Lung microvascular endothelial cell (primary cell): ENCODE data around the gene ALDH4A1. TPM values are rescaled to one million over a fixed set of nuclear protein-coding genes. Genes with fewer than 3 reads are reported as not detected.

Source experiments
- DNase-seq, 2 donors: peaks; one replicate each; pipeline versions ENCODE4 v3.0.0 to v3.0.0-alpha.2; 2010; ENCODE audit warnings: low read depth in 2 of 2
- total RNA-seq: library from RNA; depleted of rRNA; stranded (reverse); fragments of >200 nt; gene quantifications from 2 replicates; pipeline ENCODE4 v1.2.1, GENCODE V29; 2014

Gene ALDH4A1
- 11.8 and 14.7 TPM in 2 replicates for total RNA-seq

DNA sequence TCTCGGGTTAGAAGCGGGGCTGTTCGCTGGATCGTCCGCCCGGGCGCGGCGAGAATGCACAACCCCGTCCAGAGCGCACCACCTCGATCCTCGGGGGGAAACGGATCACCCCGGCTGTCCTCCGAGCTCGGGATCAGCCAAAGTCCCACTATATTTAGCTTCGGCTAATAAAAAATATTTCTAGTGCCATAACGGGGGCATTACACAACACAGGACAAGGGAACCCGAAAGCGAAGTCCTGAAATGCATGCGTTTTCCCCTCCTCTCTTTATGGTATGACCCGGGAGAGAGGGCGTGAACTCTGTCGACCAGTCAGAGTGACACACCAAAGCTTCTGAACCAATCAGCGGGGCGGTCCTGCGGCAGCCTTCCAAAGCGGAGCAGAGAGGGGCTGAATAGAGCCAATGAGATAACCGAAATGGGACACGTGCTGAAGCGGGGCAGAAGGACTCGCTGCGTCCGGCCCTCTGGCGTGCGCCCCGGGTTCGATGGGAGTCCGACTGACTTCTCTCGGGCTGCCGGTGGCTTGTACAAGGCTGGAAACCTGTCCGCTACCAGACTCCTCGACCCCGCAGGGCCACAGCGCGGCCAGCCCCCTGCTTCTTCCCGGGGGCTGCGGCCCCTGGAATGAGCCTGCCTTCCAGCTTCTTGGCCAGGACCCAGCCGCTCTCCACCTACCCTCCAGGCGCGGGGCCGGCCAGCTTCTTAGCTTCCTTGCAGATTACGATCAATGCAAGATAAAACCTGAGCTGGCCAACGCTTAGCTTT lies at the start of gene ALDH4A1:
Gene ALDH4A1 (minus strand): TSS at position 33 of the 768 bp plus-strand sequence. CDS start 32 bp downstream, at position 1.
- peak; percentile 97 to 99 for DNase-seq

DNA sequence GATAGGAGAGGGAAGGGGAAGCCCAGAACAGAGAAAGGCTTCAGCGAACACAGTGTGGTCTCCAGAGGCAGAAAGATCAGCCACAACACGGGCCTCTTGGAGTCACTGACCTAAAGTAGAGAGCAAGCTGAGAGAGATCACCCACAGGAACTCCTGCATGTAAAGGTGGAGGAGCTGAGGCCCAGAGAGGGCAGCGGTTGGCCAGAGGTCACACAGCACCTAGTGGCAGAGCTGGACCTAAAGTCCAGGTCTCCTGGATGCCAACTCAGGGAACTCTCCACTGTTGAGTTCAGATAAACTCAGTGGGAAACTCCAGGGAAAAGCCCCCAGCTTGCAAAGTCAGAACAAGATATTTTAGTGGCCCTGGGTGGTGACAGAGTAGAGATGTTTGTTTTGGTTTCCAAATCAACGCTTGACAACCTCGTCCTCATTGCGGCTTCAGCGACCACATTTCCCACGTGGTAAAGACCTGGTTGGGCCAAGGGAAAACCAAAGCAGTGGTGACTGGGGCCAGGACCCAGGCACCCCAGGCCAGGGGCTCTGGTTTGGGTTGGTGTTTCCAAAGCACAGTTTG lies 49.5 kb upstream of the ALDH4A1 start:
- DNase-seq: peak in 1 of 2 donors; percentile 51

DNA sequence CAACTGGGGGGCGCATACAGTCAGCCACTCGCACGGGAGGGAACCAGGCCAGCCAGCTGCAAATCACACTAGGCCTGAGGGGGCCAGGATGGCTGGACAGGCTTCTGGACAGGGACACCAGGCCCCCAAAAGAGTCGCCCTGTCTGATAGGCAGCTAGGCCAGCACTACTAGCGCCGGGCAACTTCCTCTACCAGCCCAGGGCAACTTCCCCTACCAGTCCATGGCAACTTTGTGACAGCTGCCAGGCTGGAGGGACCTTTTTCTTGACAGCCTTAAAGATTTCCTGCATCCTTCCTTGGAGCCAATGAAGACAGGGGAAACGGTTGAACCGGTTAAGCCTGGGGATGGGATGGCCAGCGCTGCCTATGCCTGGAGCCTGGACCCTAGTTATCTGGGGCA lies 49.1 kb upstream of the ALDH4A1 start:
- DNase-seq: no peak

- no peak for DNase-seq
Measured at GRCh38 chr1:18950401-18951026, 48.2 kb upstream of the ALDH4A1 start.

- peak; percentile 45 to 75 for DNase-seq
Measured at GRCh38 chr1:18949686-18950400, 47.5 kb upstream of the ALDH4A1 start.

- peak; percentile 60 to 71 for DNase-seq
Measured at GRCh38 chr1:18948913-18949685, 46.7 kb upstream of the ALDH4A1 start.

DNA sequence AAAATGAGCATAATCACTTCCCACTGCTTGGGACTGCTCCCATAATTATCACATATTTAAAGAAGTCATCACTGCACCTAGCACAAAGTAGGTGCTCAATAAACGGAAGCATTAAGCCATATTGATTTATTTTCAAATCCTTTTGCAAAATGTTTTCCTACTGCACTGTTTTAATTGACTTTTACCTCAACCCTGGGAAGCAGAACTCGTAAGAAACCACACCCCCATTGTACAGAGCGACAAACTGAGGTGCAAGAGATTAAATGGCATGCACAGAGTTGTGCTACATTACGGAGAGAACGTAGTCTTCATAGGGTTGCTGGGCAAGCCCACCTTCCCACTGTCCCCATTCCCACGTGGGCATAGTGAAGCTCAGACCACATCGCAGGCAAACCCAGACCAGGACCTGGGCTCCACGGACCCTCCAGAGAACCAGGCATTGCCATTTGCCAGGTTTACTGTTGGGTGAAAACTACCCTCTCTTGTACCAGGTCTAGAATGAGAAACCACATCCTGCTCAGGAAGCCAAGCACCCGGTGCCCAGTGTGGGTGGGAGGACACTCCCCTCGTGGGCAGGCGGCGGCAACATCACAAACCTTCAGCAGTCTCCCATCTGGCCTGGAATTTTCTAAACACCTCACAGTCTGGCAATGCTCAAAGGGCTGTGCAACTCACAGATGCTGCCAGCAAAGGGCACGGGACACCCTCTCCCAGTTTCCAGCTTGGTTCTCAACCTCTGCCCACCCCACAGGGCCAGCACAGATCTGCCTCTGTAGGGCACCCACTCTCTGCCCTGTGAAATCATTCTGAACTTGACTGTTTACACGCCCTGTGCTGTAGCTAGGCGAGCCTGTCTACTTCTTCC lies 45.9 kb upstream of the ALDH4A1 start:
- DNase-seq: no peak

DNA sequence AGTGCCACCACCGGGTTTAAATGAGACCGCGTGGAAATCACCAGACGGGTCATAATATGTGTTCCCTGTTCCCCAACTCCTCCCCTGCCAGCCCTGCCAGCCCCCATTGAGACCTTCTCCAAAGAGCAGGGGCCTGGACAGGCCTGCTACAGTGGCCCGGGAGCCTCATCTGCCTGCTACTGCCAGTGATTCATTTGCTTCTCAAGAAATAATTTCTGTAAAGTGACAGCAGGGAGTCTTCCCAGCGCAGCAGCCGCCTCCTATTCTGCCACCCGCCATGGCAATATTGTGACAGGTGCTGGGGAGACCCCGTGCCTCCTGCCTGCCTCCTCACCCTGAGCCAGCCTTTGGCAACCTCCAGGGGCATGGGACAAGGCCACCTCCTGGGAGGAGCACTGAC lies 45.2 kb upstream of the ALDH4A1 start:
- DNase-seq: no peak

DNA sequence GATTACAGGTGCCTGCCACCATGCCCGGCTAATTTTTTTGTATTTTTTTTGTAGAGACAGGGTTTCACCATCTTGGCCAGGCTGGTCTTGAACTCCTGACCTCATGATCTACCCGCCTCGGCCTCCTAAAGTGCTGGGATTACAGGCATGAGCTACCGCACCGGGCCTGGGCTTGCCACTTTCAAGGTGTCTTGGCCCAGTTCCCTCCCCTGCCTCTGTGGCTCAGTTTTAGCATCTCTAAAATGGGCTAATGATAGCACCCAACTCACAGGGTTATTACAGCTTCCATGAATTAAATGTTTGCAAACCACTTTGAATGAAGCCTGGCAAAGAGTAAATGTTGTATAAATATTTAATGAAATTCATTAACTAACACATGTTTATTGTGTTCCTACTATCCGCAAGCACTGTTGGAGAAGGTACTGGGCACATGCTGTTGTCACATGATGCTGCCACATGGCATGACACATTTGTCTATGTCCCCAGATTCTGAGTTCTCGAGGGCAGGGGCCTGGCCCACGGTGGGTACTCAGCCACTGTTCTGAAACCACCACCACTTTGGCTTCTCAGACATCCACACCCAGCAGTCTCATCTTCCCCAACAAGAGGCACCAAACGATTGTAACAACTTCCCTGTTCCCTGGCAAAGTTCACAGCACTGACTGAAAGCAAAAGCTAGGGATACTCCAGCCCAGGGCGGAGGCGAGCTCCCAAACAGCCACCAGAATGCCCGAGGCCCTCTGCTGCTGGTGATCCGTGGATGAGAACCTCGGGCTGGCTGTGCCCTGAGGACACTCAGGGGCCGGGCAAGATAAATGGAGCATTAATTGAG lies 44.4 kb upstream of the ALDH4A1 start:
- no peak for DNase-seq

DNA sequence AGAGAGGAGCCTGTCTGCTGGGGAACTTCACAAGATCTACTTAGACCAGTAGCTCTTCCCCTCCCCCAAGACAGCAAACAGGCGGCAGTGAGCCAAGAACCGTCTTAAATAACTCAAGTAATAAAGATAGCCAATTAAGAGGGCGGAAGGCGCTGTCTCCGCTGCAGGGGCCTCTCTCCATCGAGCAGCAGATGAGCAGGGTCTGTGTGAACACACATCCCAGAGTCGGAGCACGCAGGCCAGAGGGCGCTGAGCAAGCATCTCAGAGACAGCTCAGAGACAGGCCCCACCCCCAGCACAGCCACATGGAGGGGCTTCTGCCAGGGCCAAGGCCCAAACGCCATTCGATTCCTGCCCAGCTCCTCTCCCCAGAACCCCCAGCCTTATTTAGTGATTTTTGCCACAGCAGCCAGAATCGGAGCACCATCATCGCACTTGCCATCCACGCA lies 43.1 kb upstream of the ALDH4A1 start:
- DNase-seq: no peak

- DNase-seq: no peak
Measured at GRCh38 chr1:18944810-18945209, 42.5 kb upstream of the ALDH4A1 start.

GRCh38 chr1:18943914-18944572 lies 41.7 kb upstream of the ALDH4A1 start:
- no peak for DNase-seq

DNA sequence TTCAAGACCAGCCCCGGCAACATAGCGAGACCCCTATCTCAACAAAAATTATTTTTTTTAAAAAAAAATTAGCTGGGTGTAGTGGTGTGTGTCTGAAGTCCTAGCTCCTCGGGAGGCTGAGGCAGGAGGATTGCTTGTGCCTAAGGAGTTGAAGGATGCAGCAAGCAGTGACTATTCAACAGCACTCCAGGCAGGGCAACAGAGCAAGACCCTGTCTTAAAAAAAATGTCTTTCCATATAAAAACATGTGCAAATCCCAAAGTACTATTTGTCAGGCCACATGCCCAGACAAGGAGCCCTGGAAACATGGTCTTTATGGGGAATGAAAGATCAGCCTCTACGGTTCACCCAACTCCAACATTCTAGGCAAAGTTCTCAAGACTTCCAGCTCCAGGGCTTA lies 40.8 kb upstream of the ALDH4A1 start:
- DNase-seq: no peak

- no peak for DNase-seq
Measured at GRCh38 chr1:18942340-18942739, 40.0 kb upstream of the ALDH4A1 start.

GRCh38 chr1:18941221-18942141 lies 39.1 kb upstream of the ALDH4A1 start:
- DNase-seq: peak in 1 of 2 donors; percentile 71

DNA sequence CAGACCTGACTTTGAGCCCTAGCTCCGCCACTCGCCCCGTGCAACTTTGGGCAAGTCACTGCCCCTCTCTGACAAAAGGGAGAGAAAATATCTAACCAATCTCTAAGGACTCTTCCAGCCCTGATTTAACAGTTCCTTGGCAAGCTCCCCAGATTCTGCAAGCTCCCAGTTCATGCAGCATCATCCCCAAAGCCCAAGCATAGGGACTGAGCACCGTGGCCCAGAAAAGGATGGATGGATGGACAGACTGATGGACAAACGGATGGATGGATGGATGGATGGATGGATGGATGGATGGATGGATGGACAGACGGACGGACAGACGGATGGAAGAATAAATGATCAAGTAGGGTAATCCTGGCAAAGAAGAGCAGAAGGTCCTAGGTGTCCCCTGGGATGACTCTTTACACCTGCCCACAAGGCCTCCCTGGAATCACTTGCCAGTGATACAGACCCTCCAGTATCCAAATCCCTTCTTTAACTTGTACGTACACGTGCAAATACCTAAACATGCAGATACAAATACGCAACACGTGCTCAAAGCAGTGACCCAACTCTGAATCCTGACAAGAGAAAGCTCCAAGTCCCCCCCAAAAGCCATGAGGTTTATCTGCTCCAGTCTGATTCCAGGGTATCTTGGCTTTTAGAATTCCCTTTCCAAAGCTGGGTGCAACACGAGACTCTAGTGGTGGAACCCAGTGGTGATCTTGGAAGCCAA lies 38.1 kb upstream of the ALDH4A1 start:
- DNase-seq: no peak
